Stimulated activated CD8-positive, alpha-beta memory T cell treated with anti-CD3 and anti-CD28 coated beads, Interleukin-7, amount 100 ng/mL, for 24 hours (primary cell): ENCODE measurements around the gene CHRM4.

Source experiments
- DNase-seq: peaks from one replicate; pipeline ENCODE4 v3.0.0-alpha.2; 2020; ENCODE audit warnings: low read depth

CHRM4 gene

DNA sequence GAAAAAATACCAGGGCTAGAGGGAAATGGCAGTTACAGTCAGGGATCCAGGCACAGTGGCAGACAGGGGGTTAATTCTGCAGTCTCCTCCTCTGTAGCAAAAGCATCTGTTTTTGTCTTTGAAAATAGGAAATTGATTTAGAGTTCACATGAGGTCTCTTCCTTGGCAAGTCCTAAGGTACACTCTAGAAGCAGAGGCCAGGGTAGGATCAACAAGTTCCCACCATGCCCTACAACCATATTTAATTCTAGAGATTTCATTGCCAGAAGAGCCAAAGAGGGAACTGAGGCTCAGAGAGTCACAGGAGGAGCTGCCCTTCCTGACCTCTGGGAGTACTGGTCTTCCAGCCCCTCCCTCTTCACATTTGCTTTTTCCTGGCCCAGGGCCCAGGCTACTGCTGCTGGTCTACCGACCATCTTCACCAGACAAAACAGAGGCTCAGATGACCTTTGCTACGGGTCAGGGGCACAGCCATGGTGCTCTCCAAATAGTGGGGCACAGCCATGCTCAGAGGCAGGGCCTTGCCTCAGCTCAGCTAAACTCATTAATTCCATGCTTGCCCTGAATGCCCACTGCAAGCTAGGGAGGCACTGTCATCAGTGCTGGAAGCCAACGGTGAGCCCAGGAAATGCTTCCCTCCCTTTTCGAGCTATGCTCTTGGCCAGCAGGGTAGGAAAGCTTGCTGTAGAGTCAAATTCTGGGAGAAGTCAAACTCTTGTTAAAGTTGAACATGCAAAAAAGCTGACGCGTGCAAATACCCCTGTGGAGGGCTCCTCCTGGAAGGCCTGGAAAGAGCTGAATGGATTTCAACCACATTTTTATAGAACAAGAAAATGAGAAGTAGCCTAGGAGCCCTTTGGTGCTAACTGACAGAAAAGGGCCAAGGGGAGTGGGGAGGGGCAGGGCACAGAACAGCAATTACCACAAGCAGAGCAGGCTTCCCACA, 11.7 kb upstream of the CHRM4 start:
- DNase-seq: no peak

- DNase-seq: no peak
Measured at GRCh38 chr11:46397526-46397925, 6.0 kb upstream of the CHRM4 start.

- DNase-seq: no peak
Measured at GRCh38 chr11:46393759-46394158, 2.2 kb upstream of the CHRM4 start.

- no peak for DNase-seq
Measured at GRCh38 chr11:46393231-46393616, 1.6 kb upstream of the CHRM4 start.

- peak; percentile 45 for DNase-seq
Measured at GRCh38 chr11:46392421-46393230, 1.1 kb upstream of the CHRM4 start.

DNA sequence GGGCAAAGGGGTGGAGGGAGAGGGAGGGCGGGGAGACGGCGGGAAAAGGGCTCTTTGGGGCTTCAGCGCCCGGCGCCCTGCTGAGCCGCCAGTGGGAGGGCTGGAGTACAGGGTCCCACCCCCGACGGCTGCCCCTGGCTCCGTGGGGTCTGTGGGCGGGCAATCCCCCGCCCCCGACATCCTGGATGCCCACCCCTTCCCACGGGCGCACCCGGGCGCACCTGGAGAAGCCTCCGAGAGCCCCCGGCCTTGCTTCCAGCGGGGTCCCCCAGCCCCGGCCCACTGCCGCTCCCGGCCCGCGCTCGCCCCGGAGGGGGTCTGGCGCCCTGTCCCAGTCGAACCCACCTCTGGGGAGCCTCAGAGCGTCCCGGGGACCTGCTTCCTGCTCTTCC, 394 bp downstream of the CHRM4 start:
- no peak for DNase-seq

DNA sequence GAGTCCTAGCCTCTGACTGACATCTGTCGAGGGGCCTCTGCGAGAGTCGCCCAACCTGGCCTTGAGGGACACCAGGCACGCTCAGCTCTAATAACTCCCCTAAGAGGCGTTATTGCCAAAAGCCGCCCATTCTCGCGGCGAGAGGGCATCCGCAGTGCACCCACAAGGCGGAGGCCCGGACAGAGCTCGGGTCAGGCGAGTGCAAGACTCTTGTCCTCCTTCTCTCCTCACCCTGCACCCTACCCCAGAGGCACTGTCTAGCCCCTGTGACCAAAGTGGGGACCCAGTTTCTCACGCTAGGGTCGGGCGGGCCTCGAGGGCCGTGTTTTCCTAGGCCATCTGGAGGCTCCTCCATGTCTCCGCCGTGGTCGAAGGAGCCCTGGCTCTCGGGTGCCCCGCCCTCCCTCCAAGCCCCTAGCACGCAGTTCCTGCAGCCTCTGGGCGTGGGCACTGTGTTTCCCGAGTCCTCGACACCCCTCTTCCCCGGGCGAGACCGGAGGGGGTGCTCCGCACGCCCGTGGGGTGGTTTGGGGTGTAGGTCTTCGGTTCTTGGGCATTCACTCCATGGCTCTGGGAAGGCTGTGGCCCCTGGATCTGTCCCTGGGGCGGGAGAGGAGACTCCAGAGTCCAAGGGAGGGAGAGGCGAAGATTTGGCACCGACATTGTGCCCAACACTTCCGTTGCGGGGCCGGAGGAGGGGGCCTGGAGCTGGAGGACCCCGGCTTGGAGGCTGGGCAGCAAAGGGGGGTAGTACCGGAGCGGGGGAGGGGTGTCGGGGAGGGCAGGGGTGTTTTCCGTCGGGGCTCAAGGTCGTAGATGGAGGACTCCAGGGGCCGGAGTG, 1.0 kb downstream of the CHRM4 start:
- no peak for DNase-seq

GRCh38 chr11:46389450-46390330, 1.9 kb downstream of the CHRM4 start:
- no peak for DNase-seq

GRCh38 chr11:46388619-46389449, 2.7 kb downstream of the CHRM4 start:
- no peak for DNase-seq

GRCh38 chr11:46387919-46388618, 3.5 kb downstream of the CHRM4 start:
- no peak for DNase-seq

GRCh38 chr11:46387456-46387855, 4.1 kb downstream of the CHRM4 start:
- DNase-seq: no peak

DNA sequence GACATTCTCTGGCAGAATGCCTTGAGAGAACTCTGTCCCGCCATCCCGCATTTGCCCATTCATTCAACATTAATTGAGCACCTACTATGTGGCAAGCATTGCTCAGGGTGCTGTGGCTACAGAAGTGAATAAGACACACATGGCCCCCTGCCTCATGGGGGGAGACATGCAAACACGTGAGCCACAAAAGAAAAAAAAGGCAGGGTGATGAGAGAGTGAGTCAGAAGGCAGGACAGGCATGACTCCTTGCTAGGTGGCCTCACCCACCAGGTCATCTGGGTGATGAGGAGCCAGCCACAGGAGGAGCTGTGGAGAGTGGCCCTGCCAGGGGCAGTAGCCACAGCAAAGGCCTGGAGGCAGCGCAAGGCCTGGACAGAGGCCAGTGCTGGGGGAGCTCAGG, 4.9 kb downstream of the CHRM4 start:
- no peak for DNase-seq

- no peak for DNase-seq
Measured at GRCh38 chr11:46386005-46386578, 5.5 kb downstream of the CHRM4 start.

DNA sequence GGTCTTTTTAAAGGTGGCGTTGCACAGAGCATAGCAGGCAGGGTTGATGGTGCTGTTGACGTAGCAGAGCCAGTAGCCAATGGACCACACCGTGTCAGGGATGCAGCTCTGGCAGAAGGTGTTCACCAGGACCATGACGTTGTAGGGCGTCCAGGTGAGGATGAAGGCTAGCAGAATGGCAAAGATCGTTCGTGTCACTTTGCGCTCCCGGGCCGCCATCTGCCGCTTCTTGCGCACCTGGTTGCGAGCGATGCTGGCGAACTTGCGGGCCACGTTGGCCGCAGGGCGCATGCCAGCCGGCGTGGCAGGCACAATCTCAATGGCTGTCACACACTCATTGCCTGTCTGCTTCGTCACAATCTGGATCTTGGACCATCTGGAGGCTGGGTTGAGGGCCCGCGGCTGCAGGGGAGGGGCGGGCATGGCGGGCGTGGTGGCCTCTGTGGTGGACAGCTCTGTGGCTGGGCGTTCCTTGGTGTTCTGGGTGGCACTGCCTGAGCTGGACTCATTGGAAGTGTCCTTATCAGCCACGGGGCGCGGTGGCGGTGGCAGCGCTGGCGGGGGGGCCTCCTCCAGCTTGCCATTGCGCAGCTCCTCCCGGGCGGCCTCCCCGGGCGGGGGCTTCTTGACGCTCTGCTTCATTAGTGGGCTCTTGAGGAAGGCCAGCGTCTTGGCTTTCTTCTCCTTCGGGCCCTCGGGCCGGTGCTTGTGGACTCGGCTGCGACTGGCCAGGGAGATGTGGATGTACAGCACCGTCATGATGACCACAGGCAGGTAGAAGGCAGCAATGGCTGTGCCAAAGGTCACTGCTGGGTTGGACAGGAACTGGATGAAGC, 6.2 kb downstream of the CHRM4 start:
- no peak for DNase-seq

DNA sequence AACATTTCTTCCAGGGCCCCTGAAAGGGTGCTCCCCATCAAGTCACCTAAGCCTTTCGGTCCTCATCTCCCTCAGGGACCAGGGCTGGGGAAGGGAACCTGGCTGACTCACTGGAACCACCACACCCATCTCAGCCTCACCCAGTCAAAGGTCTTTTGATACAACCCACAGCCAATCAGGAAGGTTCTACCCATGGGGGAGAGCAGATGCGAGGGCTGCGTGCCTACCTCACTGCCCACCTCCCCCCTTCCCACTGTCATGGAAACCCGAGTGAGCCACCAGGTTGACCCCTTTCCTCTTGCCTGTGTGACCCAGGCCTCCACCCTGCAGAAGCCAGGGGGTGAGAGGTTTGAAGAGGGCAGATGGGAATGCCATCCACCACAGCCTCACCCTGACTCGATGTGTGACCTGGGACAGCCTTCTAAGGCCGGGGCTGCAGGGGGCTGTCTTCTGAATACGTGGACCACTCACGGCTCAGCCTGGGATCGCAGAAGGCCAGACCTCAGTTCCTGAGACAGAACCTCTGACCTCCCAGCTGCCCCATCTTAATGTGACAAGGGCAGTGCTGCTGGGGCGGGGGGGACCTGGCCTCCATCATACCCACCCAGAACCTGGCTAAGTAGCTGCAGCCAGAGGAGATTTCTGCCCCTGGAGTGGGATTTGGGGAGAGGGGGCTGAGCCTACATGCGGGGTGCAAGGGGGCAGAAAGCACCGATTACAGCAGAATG, 7.4 kb downstream of the CHRM4 start:
- no peak for DNase-seq

- no peak for DNase-seq
Measured at GRCh38 chr11:46383404-46383758, 8.2 kb downstream of the CHRM4 start.

DNA sequence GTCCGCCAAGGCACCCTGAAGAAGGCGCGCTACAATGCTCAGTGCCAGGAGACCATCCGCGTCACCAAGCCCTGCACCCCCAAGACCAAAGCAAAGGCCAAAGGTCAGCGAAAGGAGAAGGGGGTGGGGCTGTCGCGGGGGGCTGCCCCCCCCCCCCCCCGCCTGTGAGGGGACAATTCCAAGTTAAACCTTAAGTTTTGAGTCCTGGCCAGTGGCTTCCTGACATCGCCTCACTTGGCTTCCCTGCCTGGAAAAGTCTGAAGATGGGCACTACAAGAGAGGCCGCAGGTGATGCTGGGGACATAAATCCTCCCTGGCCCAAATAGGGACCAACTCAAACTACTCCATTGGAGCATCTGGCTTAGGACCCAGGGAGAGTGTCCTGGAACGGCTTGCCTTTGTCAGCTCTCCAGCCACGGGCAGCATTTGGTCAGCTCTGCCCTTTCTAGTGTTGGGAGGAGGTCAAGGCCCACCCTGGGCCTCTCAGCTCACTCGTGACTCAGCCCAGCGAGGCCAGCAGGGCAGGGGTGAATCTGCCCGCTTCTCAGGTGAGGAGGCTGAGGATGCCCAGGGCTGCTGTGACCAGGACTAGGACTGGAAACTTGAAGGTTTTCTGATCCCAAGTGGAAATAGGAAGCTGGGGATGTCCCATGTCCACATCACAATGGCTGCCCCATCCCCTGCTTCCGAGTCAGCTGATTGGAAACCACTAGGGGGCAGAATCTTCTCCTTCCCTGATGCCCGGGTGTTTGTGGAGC, 8.8 kb downstream of the CHRM4 start:
- no peak for DNase-seq
